Right lobe of liver (tissue), 6 donors: Measurements from ENCODE around the gene MST1. TPM values are rescaled to one million over a fixed set of nuclear protein-coding genes. Genes with fewer than 3 reads are reported as not detected.

ENCODE experiments used
- ATAC-seq, 4 donors: fragments of 200-7000 bp; cut with Tn5 transposase; one replicate each; pipeline ENCODE4 v1.9.1; 2020; ENCODE audit warnings: mild to moderate bottlenecking in 4 of 4, moderate library complexity in 4 of 4
- DNase-seq, 3 donors: peaks; one replicate each; pipeline ENCODE4 v3.0.0-alpha.2; 2020
- H3K27ac ChIP-seq, 3 donors: fragments of 200-600 bp; one replicate each; pipeline ENCODE4 v1.8.0; 2022
- H3K27me3 ChIP-seq, 2 donors: fragments of 200-600 bp; one replicate each; pipeline ENCODE4 v1.8.0; 2022
- H3K36me3 ChIP-seq, 4 donors: fragments of 200-600 bp; sonication (generic) in 1 of 4; one replicate each; pipeline versions ENCODE4 v1.5.1 to v1.8.0; 2017 to 2022; ENCODE audit warnings: control low read depth in 1 of 4
- H3K4me1 ChIP-seq, 4 donors: fragments of 200-600 bp; sonication (generic) in 1 of 4; one replicate each; pipeline versions ENCODE4 v1.5.1 to v1.8.0; 2017 to 2022; ENCODE audit warnings: control low read depth in 1 of 4
- H3K4me3 ChIP-seq, 3 donors: fragments of 200-600 bp; one replicate each; pipeline ENCODE4 v1.8.0; 2022
- H3K9me3 ChIP-seq, 4 donors: fragments of 200-600 bp; sonication (generic) in 1 of 4; one replicate each; pipeline versions ENCODE4 v1.5.1 to v1.8.0; 2017 to 2022; ENCODE audit warnings: control low read depth in 1 of 4
- CTCF ChIP-seq, 4 donors: fragments of 200-600 bp in 3 of 4; fragments of 450-650 bp in 1 of 4; IDR thresholded peaks; one replicate each; pipeline versions ENCODE4 v1.5.1 to v1.8.0; 2016 to 2022; ENCODE audit warnings: antibody characterized with exemption in 4 of 4, mild to moderate bottlenecking in 2 of 4
- POLR2A ChIP-seq: fragments of 450-650 bp; IDR thresholded peaks from one replicate; pipeline ENCODE4 v1.6.1; 2017; ENCODE audit warnings: antibody characterized with exemption, mild to moderate bottlenecking
- WGBS: methylation state at CpG from one replicate; pipeline ENCODE4 v1.1.6; 2018; ENCODE audit warnings: low coverage, low lambda C conversion rate; ENCODE audit not compliant: insufficient coverage; ENCODE audit errors: missing lambda C conversion rate; 5-methylcytosine and 5-hydroxymethylcytosine counted together
- intact Hi-C, 2 donors: fragments of 100-400 bp; cut with DNase I; formaldehyde crosslinking; loops; one replicate each; pipeline versions ENCODE4 v1.11.2 to v1.14.1; 2022
- total RNA-seq, 6 experiments: library from RNA; depleted of rRNA in 2 of 6; stranded (reverse); fragments of >200 nt in 2 of 6; fragmentation: NEBNext Ultra II Directional in 3 of 6; extraction: Animal tissue kit (Norgen Biotek cat#: 25700) in 3 of 6; gene quantifications; one replicate each; pipeline versions ENCODE4 v1.1.0 to v1.2.4, GENCODE V29; 2016 to 2023
- donor health status: DM: no; HTN: yes; CAD: no.
- donor health status: DM: no; HTN: no; CAD: no.
- donor health status: DM: no; HTN: no; CAD: no.
- donor health status: DM: no; HTN: yes; CAD: no.
- donor health status: DM: no; HTN: yes; CAD: no.

Gene MST1
- total RNA-seq, 6 experiments from 2014 or later, result 321 to 695 (median 632) TPM

- DNase-seq, result peak in 1 of 3 donors; percentile 54
- Histone ChIP-seq H3K27ac (peak overlapping the region; percentile 68 to 91 (median 90)), H3K4me1 (peaks cover 0 to 38% (median 5%) of the 10 kb centered on the region in 4 donors)
These were observed 33.6 kb upstream of the MST1 start for GRCh38 chr3:49722896-49723295.

GRCh38 chr3:49721896-49722781 is 32.9 kb upstream of the MST1 start:
- ATAC-seq, result no peak
- H3K9me3 ChIP-seq, result no peaks in the 10 kb centered on the region
- intact Hi-C loops, result no loop called here
- H3K27ac ChIP-seq, result no peak overlapping the region
- peak in 1 of 3 donors; percentile 56 for DNase-seq
- H3K4me1 ChIP-seq, result peaks cover 0 to 31% (median 5%) of the 10 kb centered on the region in 4 donors
- no peaks in the 10 kb centered on the region for H3K27me3 ChIP-seq
- peaks cover 0 to 20% (median 10%) of the 10 kb centered on the region in 4 donors for H3K36me3 ChIP-seq
- H3K4me3 ChIP-seq, result peak overlapping the region in 2 of 3 donors; percentile 80 to 92
- 70% methylated on average over 2 of the region's 26 CpGs for WGBS
- TF ChIP-seq CTCF (IDR thresholded peaks at IDR 0.05) (no peak), POLR2A (no peak)

More at GRCh38 chr3:49722896-49723295, 33.6 kb upstream of the MST1 start:
- H3K9me3 ChIP-seq, result no peaks in the 10 kb centered on the region
- no peak for TF ChIP-seq CTCF (IDR thresholded peaks at IDR 0.05)
- TF ChIP-seq POLR2A, result no peak
- 44% methylated on average over 4 of the region's 8 CpGs for WGBS
- intact Hi-C loops, result no loop called here
- peaks cover 0 to 21% (median 10%) of the 10 kb centered on the region in 4 donors for H3K36me3 ChIP-seq
- no peak for ATAC-seq
- no peaks in the 10 kb centered on the region for H3K27me3 ChIP-seq
- peak overlapping the region; percentile 80 to 99 (median 92) for H3K4me3 ChIP-seq

- WGBS, result 67% methylated on average over 5 of the region's 9 CpGs
- H3K4me1 ChIP-seq, result peaks cover 0 to 31% (median 5%) of the 10 kb centered on the region in 4 donors
- ATAC-seq (no peak), DNase-seq (no peak)
- H3K9me3 ChIP-seq, result no peaks in the 10 kb centered on the region
- no peaks in the 10 kb centered on the region for H3K27me3 ChIP-seq
- H3K36me3 ChIP-seq, result peaks cover 0 to 19% (median 8%) of the 10 kb centered on the region in 4 donors
- TF ChIP-seq POLR2A (no peak), CTCF (IDR thresholded peaks at IDR 0.05) (no peak)
- H3K27ac ChIP-seq, result no peak overlapping the region
- no peak overlapping the region for H3K4me3 ChIP-seq
- intact Hi-C loops, result no loop called here
These were observed 32.3 kb upstream of the MST1 start for GRCh38 chr3:49721596-49721895.

GRCh38 chr3:49720855-49721595 is 31.8 kb upstream of the MST1 start:
- Histone ChIP-seq H3K27me3 (no peaks in the 10 kb centered on the region), H3K27ac (no peak overlapping the region), H3K4me3 (no peak overlapping the region), H3K9me3 (no peaks in the 10 kb centered on the region), H3K36me3 (peaks cover 0 to 19% (median 10%) of the 10 kb centered on the region in 4 donors), H3K4me1 (peaks cover 0 to 31% (median 5%) of the 10 kb centered on the region in 4 donors)
- TF ChIP-seq CTCF (IDR thresholded peaks at IDR 0.05) (no peak), POLR2A (no peak)
- ATAC-seq (no peak), DNase-seq (peak in 1 of 3 donors; percentile 48)
- WGBS, result 20% methylated on average over 1 of the region's 4 CpGs
- intact Hi-C loops, result no loop called here
